22Rv1 (cell line): ENCODE data around the gene COL4A5.

Experiments used
- H3K27ac ChIP-seq: fragments of 450-650 bp; 2 replicates; pipeline ENCODE4 v1.5.1; 2017
- ZFX ChIP-seq: fragments of 450-650 bp; IDR thresholded peaks from 2 replicates; pipeline ENCODE4 v1.6.1; 2017; ENCODE audit warnings: antibody characterized with exemption, borderline replicate concordance
- TF ChIP-seq, protein P1 (sequence below): fragments of 450-650 bp; IDR thresholded peaks from 2 replicates; pipeline ENCODE4 v1.5.1; 2017; ENCODE audit warnings: mild to moderate bottlenecking

Gene COL4A5

DNA sequence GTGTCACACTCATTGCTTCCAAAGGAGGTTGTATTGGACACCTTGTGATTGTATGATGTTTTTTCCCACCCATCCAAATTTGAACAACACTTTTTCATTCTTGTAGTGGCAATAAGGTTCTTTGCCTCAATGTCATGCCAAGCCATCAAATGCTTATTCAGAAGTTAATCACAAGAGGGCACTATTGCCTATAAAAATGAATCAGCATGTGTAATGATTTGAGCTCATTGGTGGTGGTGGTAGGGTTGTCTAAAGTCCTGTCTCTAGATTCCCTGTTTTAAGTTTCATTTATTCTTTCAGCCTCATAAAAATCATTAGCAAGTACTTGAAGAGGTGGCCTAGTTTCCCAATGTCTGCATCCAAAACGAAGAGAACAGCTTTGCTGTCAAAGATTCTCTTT, 259.7 kb downstream of the COL4A5 start:
- H3K27ac ChIP-seq = no peak overlapping the region
- TF ChIP-seq ZFX = no peak
- TF ChIP-seq, protein P1, sequence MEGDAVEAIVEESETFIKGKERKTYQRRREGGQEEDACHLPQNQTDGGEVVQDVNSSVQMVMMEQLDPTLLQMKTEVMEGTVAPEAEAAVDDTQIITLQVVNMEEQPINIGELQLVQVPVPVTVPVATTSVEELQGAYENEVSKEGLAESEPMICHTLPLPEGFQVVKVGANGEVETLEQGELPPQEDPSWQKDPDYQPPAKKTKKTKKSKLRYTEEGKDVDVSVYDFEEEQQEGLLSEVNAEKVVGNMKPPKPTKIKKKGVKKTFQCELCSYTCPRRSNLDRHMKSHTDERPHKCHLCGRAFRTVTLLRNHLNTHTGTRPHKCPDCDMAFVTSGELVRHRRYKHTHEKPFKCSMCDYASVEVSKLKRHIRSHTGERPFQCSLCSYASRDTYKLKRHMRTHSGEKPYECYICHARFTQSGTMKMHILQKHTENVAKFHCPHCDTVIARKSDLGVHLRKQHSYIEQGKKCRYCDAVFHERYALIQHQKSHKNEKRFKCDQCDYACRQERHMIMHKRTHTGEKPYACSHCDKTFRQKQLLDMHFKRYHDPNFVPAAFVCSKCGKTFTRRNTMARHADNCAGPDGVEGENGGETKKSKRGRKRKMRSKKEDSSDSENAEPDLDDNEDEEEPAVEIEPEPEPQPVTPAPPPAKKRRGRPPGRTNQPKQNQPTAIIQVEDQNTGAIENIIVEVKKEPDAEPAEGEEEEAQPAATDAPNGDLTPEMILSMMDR = peak; percentile 40

DNA sequence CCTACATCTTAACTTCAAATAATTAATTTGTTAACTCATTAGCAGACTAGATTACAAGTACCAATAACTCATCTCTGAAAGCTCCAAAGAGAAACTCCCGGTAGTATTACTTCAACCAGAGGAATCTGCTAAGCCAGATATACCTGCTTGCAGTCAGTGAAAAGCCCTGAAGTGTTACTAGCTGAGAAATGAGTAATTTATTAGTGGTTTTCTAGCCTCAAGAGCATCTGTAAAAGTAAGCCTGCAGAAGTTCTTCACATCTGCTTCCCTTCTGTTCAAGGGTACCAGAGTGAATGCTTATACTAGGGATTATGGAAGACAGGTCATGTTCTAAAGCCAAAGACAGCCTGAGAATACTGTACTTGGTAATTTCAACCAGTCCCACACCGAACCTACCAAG, 262.0 kb downstream of the COL4A5 start:
- no peak for TF ChIP-seq ZFX
- TF ChIP-seq, protein P1 = no peak

DNA sequence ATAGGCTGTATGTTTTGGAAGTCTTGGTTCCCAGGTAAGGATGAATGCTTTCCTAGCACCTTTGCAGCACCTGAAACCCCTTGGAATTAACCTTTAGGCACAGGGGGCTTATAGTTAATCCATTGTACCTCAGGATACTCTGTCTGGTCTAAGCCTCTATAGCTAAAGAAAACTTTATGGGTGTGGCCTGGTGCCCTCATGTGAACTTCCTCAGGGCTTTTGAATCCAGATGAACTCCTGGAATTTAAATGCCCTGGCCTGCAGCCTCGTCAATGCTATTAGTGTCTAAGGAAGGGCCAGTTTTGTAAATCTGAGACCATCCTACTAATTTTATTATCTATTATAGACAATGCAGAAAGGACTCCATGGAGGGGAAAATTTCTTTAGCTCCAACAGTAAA, 262.9 kb downstream of the COL4A5 start:
- TF ChIP-seq, protein P1 = no peak
- TF ChIP-seq ZFX = no peak
- no peak overlapping the region for H3K27ac ChIP-seq

More for the DNA sequence above, 262.0 kb downstream of the COL4A5 start:
- H3K27ac ChIP-seq = no peak overlapping the region

DNA sequence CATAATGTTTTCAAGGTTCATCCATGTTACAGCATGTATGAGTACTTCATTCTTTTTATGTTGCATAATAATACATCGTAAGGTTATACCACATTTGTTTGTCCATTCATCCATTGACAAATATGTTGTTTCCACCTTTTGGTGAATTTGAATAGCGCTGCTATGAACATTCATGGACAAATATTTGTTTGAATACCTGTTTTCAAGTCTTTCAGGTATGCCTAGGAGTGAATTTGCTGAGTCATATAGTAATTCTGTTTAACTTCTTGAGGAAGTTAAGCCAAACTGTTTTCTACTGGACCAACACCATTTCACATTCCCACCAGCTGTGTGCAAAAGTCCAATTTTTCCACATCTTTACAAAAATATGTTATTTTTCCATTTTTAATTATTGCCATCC, 265.2 kb downstream of the COL4A5 start:
- no peak overlapping the region for H3K27ac ChIP-seq
- no peak for TF ChIP-seq ZFX

DNA sequence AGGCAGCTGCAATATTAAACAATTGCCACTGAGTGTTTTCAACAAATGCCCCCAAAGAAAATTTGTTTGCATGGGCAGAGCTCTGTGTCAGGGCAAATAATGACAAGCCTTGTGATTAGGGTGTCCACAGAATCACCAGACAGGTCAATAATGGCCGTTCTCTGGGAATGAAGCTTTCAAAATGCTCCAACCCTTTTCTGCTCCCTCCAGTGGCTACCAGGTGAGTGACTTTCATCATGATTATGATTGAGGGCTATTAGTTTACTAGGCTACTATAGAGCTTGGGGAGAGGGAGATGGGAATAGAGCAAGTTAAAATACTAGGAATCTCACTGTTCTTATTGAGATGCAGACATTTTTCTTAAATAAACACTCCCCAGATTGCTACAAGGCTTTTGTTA, 273.2 kb downstream of the COL4A5 start:
- no peak for TF ChIP-seq ZFX
- TF ChIP-seq, protein P1 = no peak
- no peak overlapping the region for H3K27ac ChIP-seq

DNA sequence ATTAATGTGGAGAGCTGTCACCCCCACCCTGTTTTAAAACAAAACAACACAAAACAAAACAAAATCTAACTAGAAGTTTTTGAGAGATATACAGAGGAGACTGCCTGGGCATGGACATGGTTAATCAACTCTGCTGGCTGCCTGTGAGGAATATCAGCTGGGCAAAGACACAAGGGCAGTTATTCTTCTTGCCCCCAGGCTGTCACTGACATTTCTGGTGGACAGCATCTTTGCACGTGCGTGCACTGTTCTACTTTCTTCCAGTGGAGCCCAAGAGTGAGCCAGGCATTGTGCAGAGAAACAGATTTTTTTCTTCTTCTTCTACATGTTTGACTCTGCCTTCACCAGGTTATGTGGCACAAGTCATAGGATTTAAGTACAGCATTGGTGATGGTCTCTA, 282.9 kb downstream of the COL4A5 start:
- H3K27ac ChIP-seq = no peak overlapping the region
- no peak for TF ChIP-seq ZFX
- TF ChIP-seq, protein P1 = no peak

DNA sequence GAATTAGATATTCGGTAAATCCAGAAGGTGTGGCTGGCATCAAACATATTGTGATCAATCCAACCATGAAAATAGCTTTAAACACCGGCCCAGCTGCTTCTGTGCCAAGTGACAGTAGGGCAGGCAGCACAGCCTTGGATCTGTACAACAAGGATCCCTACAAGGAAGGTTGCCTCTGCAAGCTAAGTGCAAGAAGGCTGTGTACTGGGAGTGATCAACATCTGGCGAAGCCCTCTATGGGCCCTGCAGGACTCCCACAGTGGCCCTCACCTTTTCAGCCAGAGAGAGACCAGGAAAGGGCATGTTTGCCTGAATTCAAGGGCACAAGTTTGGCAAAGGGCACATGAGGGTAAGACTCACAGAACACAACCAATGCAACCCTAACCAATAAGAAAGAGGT, 287.1 kb downstream of the COL4A5 start:
- no peak for TF ChIP-seq ZFX
- TF ChIP-seq, protein P1 = no peak
- no peak overlapping the region for H3K27ac ChIP-seq

DNA sequence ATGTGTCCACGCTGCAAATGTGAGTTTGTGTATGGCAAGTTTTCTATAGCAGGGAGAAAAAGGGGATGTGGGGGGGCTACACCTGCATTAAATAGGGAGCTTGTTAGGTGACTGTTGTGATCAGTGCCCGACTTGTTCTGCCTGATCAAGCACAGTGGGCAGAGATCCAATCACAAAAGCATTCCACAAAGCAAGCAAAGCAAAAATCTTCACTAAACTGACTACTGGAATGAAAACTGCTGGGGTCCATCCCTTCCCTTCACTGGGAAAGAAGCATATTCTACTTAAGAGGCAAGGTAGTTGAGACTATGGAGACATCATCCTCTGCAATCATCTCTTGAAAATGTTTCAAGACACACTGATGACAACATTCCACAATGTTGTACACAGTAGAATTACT, 291.5 kb downstream of the COL4A5 start:
- no peak overlapping the region for H3K27ac ChIP-seq

More for the DNA sequence above, 291.5 kb downstream of the COL4A5 start:
- TF ChIP-seq, protein P1 = no peak
- TF ChIP-seq ZFX = no peak
